ENCODE results near the gene TIMM44.

DNA sequence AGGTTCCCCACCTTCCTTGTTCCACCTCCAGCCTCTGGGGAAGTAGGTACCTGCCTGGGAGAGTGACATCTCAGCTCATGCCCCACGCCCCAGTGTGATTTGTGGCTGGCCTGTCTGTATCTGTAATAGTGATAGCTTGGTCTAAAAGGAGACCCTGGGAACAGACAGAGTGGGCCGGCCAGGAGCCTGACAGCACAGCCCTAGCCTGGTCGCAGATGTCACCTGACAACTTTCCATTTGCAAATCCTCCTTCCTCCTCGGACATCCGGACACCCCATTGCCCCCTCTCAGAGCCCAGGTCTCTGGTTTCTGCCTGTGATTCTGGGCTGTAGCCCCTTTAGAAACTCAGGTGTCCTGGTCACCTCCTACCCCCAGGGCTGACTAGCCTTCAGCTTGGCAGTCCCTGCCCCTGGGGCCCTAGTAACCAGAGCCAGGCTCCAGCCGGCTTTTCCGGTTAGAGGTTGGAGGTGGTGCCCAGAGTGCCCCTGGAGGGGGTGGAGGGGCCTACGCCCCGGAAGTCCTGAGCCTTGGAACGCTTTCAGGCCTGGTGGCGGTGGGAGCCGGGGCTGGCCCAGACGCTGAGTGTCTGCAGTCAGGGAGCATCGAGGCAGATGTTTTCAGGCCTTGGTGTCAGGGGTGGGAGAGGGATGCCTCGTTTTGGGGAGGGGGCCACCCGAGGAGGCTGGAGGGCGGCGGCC, 48.7 kb downstream of the TIMM44 start:
- TF ChIP-seq, protein P1, sequence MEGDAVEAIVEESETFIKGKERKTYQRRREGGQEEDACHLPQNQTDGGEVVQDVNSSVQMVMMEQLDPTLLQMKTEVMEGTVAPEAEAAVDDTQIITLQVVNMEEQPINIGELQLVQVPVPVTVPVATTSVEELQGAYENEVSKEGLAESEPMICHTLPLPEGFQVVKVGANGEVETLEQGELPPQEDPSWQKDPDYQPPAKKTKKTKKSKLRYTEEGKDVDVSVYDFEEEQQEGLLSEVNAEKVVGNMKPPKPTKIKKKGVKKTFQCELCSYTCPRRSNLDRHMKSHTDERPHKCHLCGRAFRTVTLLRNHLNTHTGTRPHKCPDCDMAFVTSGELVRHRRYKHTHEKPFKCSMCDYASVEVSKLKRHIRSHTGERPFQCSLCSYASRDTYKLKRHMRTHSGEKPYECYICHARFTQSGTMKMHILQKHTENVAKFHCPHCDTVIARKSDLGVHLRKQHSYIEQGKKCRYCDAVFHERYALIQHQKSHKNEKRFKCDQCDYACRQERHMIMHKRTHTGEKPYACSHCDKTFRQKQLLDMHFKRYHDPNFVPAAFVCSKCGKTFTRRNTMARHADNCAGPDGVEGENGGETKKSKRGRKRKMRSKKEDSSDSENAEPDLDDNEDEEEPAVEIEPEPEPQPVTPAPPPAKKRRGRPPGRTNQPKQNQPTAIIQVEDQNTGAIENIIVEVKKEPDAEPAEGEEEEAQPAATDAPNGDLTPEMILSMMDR (IDR thresholded peaks at IDR 0.05): no peak
- TF ChIP-seq EP300 (IDR thresholded peaks at IDR 0.05) (no peak), POLR2A (IDR thresholded peaks at IDR 0.05; ENCODE audit: low read depth) (no peak)

All from esophagus muscularis mucosa (tissue), 4 donors.